Measurements from ENCODE around the gene ST6GALNAC5. TPM values are rescaled to one million over a fixed set of nuclear protein-coding genes. Genes with fewer than 3 reads are reported as not detected.

ST6GALNAC5 gene
- total RNA-seq, 1 experiment from 2014 or later: 2.0 TPM

- intact Hi-C loops (cut with micrococcal nuclease; ENCODE audit: unreplicated experiment): no loop called here
- no TSS peak for BruUV-seq (replicated peaks)
- Mint-ChIP-seq H3K27ac (ENCODE audit: unreplicated experiment) (no peak overlapping the region), H3K4me3 (ENCODE audit: low read depth, unreplicated experiment) (no peak overlapping the region), H3K4me1 (ENCODE audit: low read depth, unreplicated experiment) (no peaks in the 10 kb centered on the region), H3K9me3 (ENCODE audit: low read depth, unreplicated experiment) (no peaks in the 10 kb centered on the region), H3K27me3 (ENCODE audit: unreplicated experiment) (no peaks in the 10 kb centered on the region), H3K36me3 (ENCODE audit: insufficient read depth, unreplicated experiment) (no peaks in the 10 kb centered on the region)
- DNase-seq: no peak
- CTCF ChIA-PET: no interaction called here
- TF ChIP-seq, protein P1, sequence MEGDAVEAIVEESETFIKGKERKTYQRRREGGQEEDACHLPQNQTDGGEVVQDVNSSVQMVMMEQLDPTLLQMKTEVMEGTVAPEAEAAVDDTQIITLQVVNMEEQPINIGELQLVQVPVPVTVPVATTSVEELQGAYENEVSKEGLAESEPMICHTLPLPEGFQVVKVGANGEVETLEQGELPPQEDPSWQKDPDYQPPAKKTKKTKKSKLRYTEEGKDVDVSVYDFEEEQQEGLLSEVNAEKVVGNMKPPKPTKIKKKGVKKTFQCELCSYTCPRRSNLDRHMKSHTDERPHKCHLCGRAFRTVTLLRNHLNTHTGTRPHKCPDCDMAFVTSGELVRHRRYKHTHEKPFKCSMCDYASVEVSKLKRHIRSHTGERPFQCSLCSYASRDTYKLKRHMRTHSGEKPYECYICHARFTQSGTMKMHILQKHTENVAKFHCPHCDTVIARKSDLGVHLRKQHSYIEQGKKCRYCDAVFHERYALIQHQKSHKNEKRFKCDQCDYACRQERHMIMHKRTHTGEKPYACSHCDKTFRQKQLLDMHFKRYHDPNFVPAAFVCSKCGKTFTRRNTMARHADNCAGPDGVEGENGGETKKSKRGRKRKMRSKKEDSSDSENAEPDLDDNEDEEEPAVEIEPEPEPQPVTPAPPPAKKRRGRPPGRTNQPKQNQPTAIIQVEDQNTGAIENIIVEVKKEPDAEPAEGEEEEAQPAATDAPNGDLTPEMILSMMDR (IDR thresholded peaks at IDR 0.05; ENCODE audit: unreplicated experiment): no peak
Observed at GRCh38 chr1:76833151-76833550, 34.1 kb upstream of the ST6GALNAC5 start.

- Mint-ChIP-seq H3K36me3 (ENCODE audit: insufficient read depth, unreplicated experiment) (no peaks in the 10 kb centered on the region), H3K4me3 (ENCODE audit: low read depth, unreplicated experiment) (no peak overlapping the region), H3K27ac (ENCODE audit: unreplicated experiment) (no peak overlapping the region), H3K27me3 (ENCODE audit: unreplicated experiment) (no peaks in the 10 kb centered on the region), H3K9me3 (ENCODE audit: low read depth, unreplicated experiment) (no peaks in the 10 kb centered on the region), H3K4me1 (ENCODE audit: low read depth, unreplicated experiment) (no peaks in the 10 kb centered on the region)
- intact Hi-C loops (cut with micrococcal nuclease; ENCODE audit: unreplicated experiment): no loop called here
- TF ChIP-seq, protein P1 (IDR thresholded peaks at IDR 0.05; ENCODE audit: unreplicated experiment): no peak
- BruUV-seq (replicated peaks): no TSS peak
- DNase-seq: no peak
- CTCF ChIA-PET: no interaction called here
Observed at GRCh38 chr1:76833856-76834255, 33.4 kb upstream of the ST6GALNAC5 start.

GRCh38 chr1:76835203-76835602 lies 32.1 kb upstream of the ST6GALNAC5 start:
- Mint-ChIP-seq H3K9me3 (ENCODE audit: low read depth, unreplicated experiment) (no peaks in the 10 kb centered on the region), H3K36me3 (ENCODE audit: insufficient read depth, unreplicated experiment) (no peaks in the 10 kb centered on the region), H3K27ac (ENCODE audit: unreplicated experiment) (no peak overlapping the region), H3K4me1 (ENCODE audit: low read depth, unreplicated experiment) (no peaks in the 10 kb centered on the region), H3K27me3 (ENCODE audit: unreplicated experiment) (no peaks in the 10 kb centered on the region), H3K4me3 (ENCODE audit: low read depth, unreplicated experiment) (no peak overlapping the region)
- DNase-seq: no peak
- no TSS peak for BruUV-seq (replicated peaks)
- intact Hi-C loops (cut with micrococcal nuclease; ENCODE audit: unreplicated experiment): no loop called here
- TF ChIP-seq, protein P1 (IDR thresholded peaks at IDR 0.05; ENCODE audit: unreplicated experiment): no peak
- CTCF ChIA-PET: no interaction called here

- BruUV-seq (replicated peaks): no TSS peak
- Mint-ChIP-seq H3K27ac (ENCODE audit: unreplicated experiment) (no peak overlapping the region), H3K9me3 (ENCODE audit: low read depth, unreplicated experiment) (no peaks in the 10 kb centered on the region), H3K4me3 (ENCODE audit: low read depth, unreplicated experiment) (no peak overlapping the region), H3K27me3 (ENCODE audit: unreplicated experiment) (no peaks in the 10 kb centered on the region), H3K36me3 (ENCODE audit: insufficient read depth, unreplicated experiment) (no peaks in the 10 kb centered on the region), H3K4me1 (ENCODE audit: low read depth, unreplicated experiment) (no peaks in the 10 kb centered on the region)
- DNase-seq: no peak
- intact Hi-C loops (cut with micrococcal nuclease; ENCODE audit: unreplicated experiment): no loop called here
- CTCF ChIA-PET: no interaction called here
- TF ChIP-seq, protein P1 (IDR thresholded peaks at IDR 0.05; ENCODE audit: unreplicated experiment): no peak
Observed at GRCh38 chr1:76840278-76840677, 27.0 kb upstream of the ST6GALNAC5 start.
